ENCODE results near the gene C5. TPM values are rescaled to one million over a fixed set of nuclear protein-coding genes. Genes with fewer than 3 reads are reported as not detected.

C5 gene
- polyA plus RNA-seq, 1 donor from 2014 or later, result 0.99 TPM

Other genes starting within 250 kb of the C5 start
- 16.8 TPM for gene PSMD5, start 207.4 kb downstream of the C5 start, polyA plus RNA-seq
- gene PHF19, start 173.1 kb downstream of the C5 start, polyA plus RNA-seq, result 3.9 TPM
- gene TRAF1, start 123.5 kb downstream of the C5 start, polyA plus RNA-seq, result 1.3 TPM
- 30.4 TPM for gene CNTRL, start 24.7 kb upstream of the C5 start, polyA plus RNA-seq
- gene RAB14, start 151.6 kb upstream of the C5 start, polyA plus RNA-seq, result 35.7 TPM
- 69.4 TPM for gene GSN, start 217.9 kb upstream of the C5 start, polyA plus RNA-seq

All from IgD-negative memory B cell (primary cell).